Psoas muscle (tissue), 8 donors: Measurements from ENCODE around the gene WWOX. TPM values are rescaled to one million over a fixed set of nuclear protein-coding genes. Genes with fewer than 3 reads are reported as not detected.

Experiments used
- ATAC-seq, 4 donors: fragments of 200-7000 bp; cut with Tn5 transposase; one replicate each; pipeline ENCODE4 v1.9.1; 2020; ENCODE audit warnings: moderate library complexity in 3 of 4, mild to moderate bottlenecking in 2 of 4
- DNase-seq, 2 donors: peaks; one replicate each; pipeline ENCODE4 v3.0.0-alpha.2; 2020
- H3K27ac ChIP-seq: fragments of 200-600 bp; one replicate; pipeline ENCODE4 v1.8.0; 2022
- H3K27me3 ChIP-seq, 3 donors: fragments of 200-600 bp in 1 of 3; one replicate each; pipeline versions ENCODE4 v1.6.1 to v1.8.0; 2013 to 2022; ENCODE audit warnings: low read length in 2 of 3, mild to moderate bottlenecking in 2 of 3, moderate library complexity in 1 of 3; ENCODE audit not compliant: insufficient read depth in 3 of 3
- H3K36me3 ChIP-seq, 2 donors: fragments of 200-600 bp in 1 of 2; one replicate each; pipeline versions ENCODE4 v1.6.1 to v1.8.0; 2013 to 2022; ENCODE audit warnings: low read depth in 1 of 2, mild to moderate bottlenecking in 1 of 2, moderate library complexity in 1 of 2; ENCODE audit not compliant: insufficient read depth in 1 of 2
- H3K4me1 ChIP-seq: fragments of 200-600 bp; one replicate; pipeline ENCODE4 v1.8.0; 2022
- H3K4me3 ChIP-seq: fragments of 200-600 bp; one replicate; pipeline ENCODE4 v1.8.0; 2022; ENCODE audit warnings: mild to moderate bottlenecking
- H3K9me3 ChIP-seq: fragments of 200-600 bp; one replicate; pipeline ENCODE4 v1.8.0; 2022
- WGBS, 3 donors: extraction: QIAGEN DNeasy Blood & Tissue Kit; methylation state at CpG; one replicate each; pipeline versions ENCODE4 v1.1.6 to v1.1.7; 2013; 5-methylcytosine and 5-hydroxymethylcytosine counted together
- intact Hi-C, 2 donors: fragments of 100-400 bp; cut with DNase I; formaldehyde crosslinking; loops; one replicate each; pipeline versions ENCODE4 v1.11.0 to v1.14.2; 2022
- polyA plus RNA-seq, 3 donors: library from polyadenylated mRNA; stranded (reverse); fragments of 200-250 nt; gene quantifications; one replicate each; pipeline ENCODE4 v1.2.3, GENCODE V29; 2013
- total RNA-seq, 4 donors: library from RNA; stranded (reverse); fragmentation: NEBNext Ultra II Directional in 2 of 4; extraction: Animal tissue kit (Norgen Biotek cat#: 25700) in 2 of 4; gene quantifications; one replicate each; pipeline versions ENCODE4 v1.2.1 to v1.2.4, GENCODE V29; 2021 to 2023
- TF ChIP-seq, protein P1 (sequence below): fragments of 200-600 bp; IDR thresholded peaks from one replicate; pipeline ENCODE4 v1.8.0; 2022; ENCODE audit warnings: antibody characterized with exemption
- donor health status: healthy with polysubstance abuse.
- donor health status: DM: no; HTN: no; CAD: no; lungs with moderate emphysema.
- donor health status: Bipolar disorder and iron deficiency.
- donor health status: healthy.
- donor health status: DM: yes; HTN: yes; CAD: no.
- donor health status: DM: no; HTN: no; CAD: no.
- donor health status: DM: no; HTN: no; CAD: no.
- donor health status: DM: yes; HTN: yes; CAD: no.

The WWOX gene
- total and polyA plus RNA-seq, 7 donors: 3.1 to 6.6 (median 5.0) TPM

GRCh38 chr16:79154086-79154485, 1054.6 kb downstream of the WWOX start:
- H3K4me3 ChIP-seq: no peak overlapping the region
- no peaks in the 10 kb centered on the region for H3K4me1 ChIP-seq
- intact Hi-C loops: no loop called here
- H3K27me3 ChIP-seq: no peaks in the 10 kb centered on the region
- TF ChIP-seq, protein P1, sequence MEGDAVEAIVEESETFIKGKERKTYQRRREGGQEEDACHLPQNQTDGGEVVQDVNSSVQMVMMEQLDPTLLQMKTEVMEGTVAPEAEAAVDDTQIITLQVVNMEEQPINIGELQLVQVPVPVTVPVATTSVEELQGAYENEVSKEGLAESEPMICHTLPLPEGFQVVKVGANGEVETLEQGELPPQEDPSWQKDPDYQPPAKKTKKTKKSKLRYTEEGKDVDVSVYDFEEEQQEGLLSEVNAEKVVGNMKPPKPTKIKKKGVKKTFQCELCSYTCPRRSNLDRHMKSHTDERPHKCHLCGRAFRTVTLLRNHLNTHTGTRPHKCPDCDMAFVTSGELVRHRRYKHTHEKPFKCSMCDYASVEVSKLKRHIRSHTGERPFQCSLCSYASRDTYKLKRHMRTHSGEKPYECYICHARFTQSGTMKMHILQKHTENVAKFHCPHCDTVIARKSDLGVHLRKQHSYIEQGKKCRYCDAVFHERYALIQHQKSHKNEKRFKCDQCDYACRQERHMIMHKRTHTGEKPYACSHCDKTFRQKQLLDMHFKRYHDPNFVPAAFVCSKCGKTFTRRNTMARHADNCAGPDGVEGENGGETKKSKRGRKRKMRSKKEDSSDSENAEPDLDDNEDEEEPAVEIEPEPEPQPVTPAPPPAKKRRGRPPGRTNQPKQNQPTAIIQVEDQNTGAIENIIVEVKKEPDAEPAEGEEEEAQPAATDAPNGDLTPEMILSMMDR: no peak
- no peaks in the 10 kb centered on the region for H3K36me3 ChIP-seq
- no peak overlapping the region for H3K27ac ChIP-seq
- DNase-seq (no peak), ATAC-seq (no peak)
- no peaks in the 10 kb centered on the region for H3K9me3 ChIP-seq
- WGBS, 3 donors: 50 to 57% (median 56%) methylated on average over 3 of the region's 3 CpGs

GRCh38 chr16:79155471-79155870, 1056.0 kb downstream of the WWOX start:
- Histone ChIP-seq H3K9me3 (no peaks in the 10 kb centered on the region), H3K4me1 (no peaks in the 10 kb centered on the region), H3K27me3 (no peaks in the 10 kb centered on the region), H3K4me3 (no peak overlapping the region), H3K36me3 (no peaks in the 10 kb centered on the region), H3K27ac (no peak overlapping the region)
- TF ChIP-seq, protein P1: no peak
- 87 to 100% (median 96%) methylated on average over 3 of the region's 3 CpGs for WGBS, 3 donors
- ATAC-seq: no peak
- intact Hi-C loops: no loop called here
- no peak for DNase-seq

DNA sequence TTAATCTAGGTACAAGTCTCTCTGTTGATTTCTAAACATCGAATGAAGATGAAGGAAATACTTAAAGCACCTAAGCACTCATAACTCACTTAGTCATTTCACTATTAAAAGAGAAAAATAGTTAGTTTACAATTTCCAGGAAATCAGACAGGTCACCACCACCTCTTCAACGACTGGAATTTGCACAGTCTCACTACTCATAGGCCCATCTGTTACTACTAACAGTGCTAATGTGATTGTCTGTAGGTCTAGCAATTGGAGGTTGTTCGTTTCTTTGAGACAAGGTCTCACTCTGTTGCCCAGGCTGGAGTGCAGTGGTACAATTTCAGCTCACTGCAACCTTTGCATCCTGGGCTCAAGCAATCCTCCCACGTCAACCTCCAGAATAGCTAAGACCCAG, 1056.5 kb downstream of the WWOX start:
- no peak for ATAC-seq
- no peaks in the 10 kb centered on the region for H3K36me3 ChIP-seq
- no peak overlapping the region for H3K4me3 ChIP-seq
- intact Hi-C loops: no loop called here
- H3K4me1 ChIP-seq: no peaks in the 10 kb centered on the region
- WGBS, 3 donors: 88 to 89% (median 88%) methylated on average over 4 of the region's 4 CpGs
- DNase-seq: no peak
- H3K9me3 ChIP-seq: no peaks in the 10 kb centered on the region
- TF ChIP-seq, protein P1: no peak
- no peak overlapping the region for H3K27ac ChIP-seq
- H3K27me3 ChIP-seq: no peaks in the 10 kb centered on the region

DNA sequence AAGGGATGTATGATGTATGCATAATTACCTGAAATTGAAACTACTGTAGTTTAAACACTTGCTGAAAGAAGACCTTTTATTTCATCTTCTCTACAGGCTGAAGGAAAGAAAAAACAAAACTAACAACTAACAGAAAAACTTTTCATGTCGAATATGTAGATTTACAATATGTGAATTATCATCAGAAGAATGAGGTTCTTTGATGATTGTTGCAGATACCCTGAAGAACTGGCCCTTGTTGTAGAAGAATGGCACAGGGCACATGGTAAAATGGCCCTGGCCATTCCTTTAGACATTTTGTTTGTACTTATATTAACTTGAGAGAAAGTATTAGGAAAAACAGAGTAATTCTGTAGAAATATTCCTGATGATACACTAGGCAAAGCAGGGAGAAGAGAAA, 1057.3 kb downstream of the WWOX start:
- no peaks in the 10 kb centered on the region for H3K36me3 ChIP-seq
- H3K4me3 ChIP-seq: no peak overlapping the region
- intact Hi-C loops: no loop called here
- no peak for ATAC-seq
- no peaks in the 10 kb centered on the region for H3K4me1 ChIP-seq
- TF ChIP-seq, protein P1: no peak
- 84 to 95% (median 85%) methylated on average over 1 of the region's 1 CpG for WGBS, 3 donors
- no peaks in the 10 kb centered on the region for H3K9me3 ChIP-seq
- no peaks in the 10 kb centered on the region for H3K27me3 ChIP-seq
- no peak for DNase-seq
- no peak overlapping the region for H3K27ac ChIP-seq

DNA sequence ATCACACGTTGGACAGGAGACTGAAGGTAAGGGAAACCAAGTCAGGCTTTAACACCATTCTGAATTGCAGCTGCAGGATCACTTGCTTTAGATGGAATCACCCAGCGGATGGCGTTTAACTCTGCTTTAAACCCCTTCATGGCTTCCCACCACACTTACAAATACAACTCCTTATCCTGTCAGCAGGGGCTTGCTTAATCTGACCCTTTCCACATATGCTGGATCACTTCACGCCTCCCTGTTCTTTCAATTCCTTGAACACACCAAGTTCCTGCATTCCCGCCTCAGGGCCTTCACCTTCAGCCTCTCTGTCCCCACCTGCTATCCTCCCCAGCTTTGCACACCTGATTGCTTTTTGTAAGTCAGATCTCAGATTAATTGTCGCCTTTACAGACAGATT, 1058.9 kb downstream of the WWOX start:
- DNase-seq (no peak), ATAC-seq (no peak)
- H3K27ac ChIP-seq: no peak overlapping the region
- H3K4me3 ChIP-seq: no peak overlapping the region
- 92 to 99% (median 95%) methylated on average over 6 of the region's 6 CpGs for WGBS, 3 donors
- TF ChIP-seq, protein P1: no peak
- H3K36me3 ChIP-seq: no peaks in the 10 kb centered on the region
- H3K9me3 ChIP-seq: no peaks in the 10 kb centered on the region
- intact Hi-C loops: no loop called here
- H3K4me1 ChIP-seq: no peaks in the 10 kb centered on the region
- no peaks in the 10 kb centered on the region for H3K27me3 ChIP-seq
